GM23338 (cell line): ENCODE data around the gene FGF22. TPM values are rescaled to one million over a fixed set of nuclear protein-coding genes. Genes with fewer than 3 reads are reported as not detected.

ENCODE experiments used
- ATAC-seq: fragments of 200-7000 bp; cut with Tn5 transposase; 3 replicates; pipeline ENCODE4 v1.9.1; 2020
- DNase-seq: peaks from one replicate; pipeline ENCODE4 v3.0.0-alpha.2; 2015; ENCODE audit warnings: low spot score
- H2AFZ ChIP-seq: fragments of 200-600 bp; sonication (generic); 2 replicates; pipeline ENCODE4 v1.8.0; 2016; ENCODE audit warnings: antibody characterized with exemption, mild to moderate bottlenecking, moderate library complexity
- H3F3A ChIP-seq: fragments of 200-600 bp; sonication (generic); replicated peaks from 2 replicates; pipeline ENCODE4 v1.8.0; 2017; ENCODE audit warnings: antibody characterized with exemption, mixed run types, low read depth
- H3K27ac ChIP-seq: fragments of 200-600 bp; sonication (generic); 2 replicates; pipeline ENCODE4 v1.6.1; 2016; ENCODE audit warnings: low read depth
- H3K27me3 ChIP-seq: fragments of 200-600 bp; sonication (generic); 2 replicates; pipeline ENCODE4 v1.8.0; 2016; ENCODE audit warnings: mild to moderate bottlenecking, mixed run types, moderate library complexity; ENCODE audit not compliant: insufficient read depth
- H3K36me3 ChIP-seq: fragments of 200-600 bp; sonication (generic); 2 replicates; pipeline ENCODE4 v1.8.0; 2016; ENCODE audit warnings: mild to moderate bottlenecking; ENCODE audit not compliant: insufficient read depth
- H3K4me1 ChIP-seq: fragments of 200-600 bp; sonication (generic); 2 replicates; pipeline ENCODE4 v1.8.0; 2016; ENCODE audit warnings: mild to moderate bottlenecking, moderate library complexity; ENCODE audit not compliant: insufficient read depth
- H3K4me2 ChIP-seq: fragments of 200-600 bp; sonication (generic); 2 replicates; pipeline ENCODE4 v1.7.1; 2017; ENCODE audit warnings: mixed run types
- H3K4me3 ChIP-seq: fragments of 200-600 bp; sonication (generic); 2 replicates; pipeline ENCODE4 v1.6.1; 2016; ENCODE audit warnings: mixed run types
- H3K79me2 ChIP-seq: fragments of 200-600 bp; sonication (generic); replicated peaks from 2 replicates; pipeline ENCODE4 v1.8.0; 2017; ENCODE audit warnings: mild to moderate bottlenecking; ENCODE audit not compliant: insufficient read depth
- H3K9me2 ChIP-seq: fragments of 200-600 bp; sonication (generic); 2 replicates; pipeline ENCODE4 v1.8.0; 2017; ENCODE audit not compliant: insufficient read depth
- H4K20me1 ChIP-seq: fragments of 200-600 bp; sonication (generic); replicated peaks from 2 replicates; pipeline ENCODE4 v1.8.0; 2017; ENCODE audit warnings: mild to moderate bottlenecking; ENCODE audit not compliant: insufficient read depth
- H3K27ac Mint-ChIP-seq: 2 replicates; pipeline ENCODE4 v1.8.0; 2020; ENCODE audit warnings: inconsistent platforms, mild to moderate bottlenecking, moderate library complexity, mixed read lengths
- H3K27me3 Mint-ChIP-seq: 3 replicates; pipeline ENCODE4 v1.8.0; 2022; ENCODE audit warnings: low read depth, mild to moderate bottlenecking, moderate library complexity, mixed read lengths, inconsistent platforms; ENCODE audit not compliant: insufficient read depth, poor library complexity
- H3K36me3 Mint-ChIP-seq: 3 replicates; pipeline ENCODE4 v1.8.0; 2021; ENCODE audit warnings: low read depth, mild to moderate bottlenecking, inconsistent platforms, moderate library complexity, mixed read lengths
- H3K4me1 Mint-ChIP-seq: 3 replicates; pipeline ENCODE4 v1.8.0; 2020; ENCODE audit warnings: mild to moderate bottlenecking, inconsistent platforms, mixed read lengths
- H3K4me3 Mint-ChIP-seq: 3 replicates; pipeline ENCODE4 v1.8.0; 2021; ENCODE audit warnings: moderate library complexity, mild to moderate bottlenecking, inconsistent platforms, mixed read lengths
- H3K9me3 Mint-ChIP-seq: 3 replicates; pipeline ENCODE4 v1.8.0; 2020; ENCODE audit warnings: moderate library complexity, mild to moderate bottlenecking, inconsistent platforms, mixed read lengths
- CREB1 ChIP-seq: fragments of 250-450 bp; sonication (Bioruptor Pico); IDR thresholded peaks from 2 replicates; pipeline ENCODE4 v1.5.0; 2020; ENCODE audit warnings: low read depth, mild to moderate bottlenecking, moderate library complexity
- CTCF ChIP-seq, 2 experiments: fragments of 200-600 bp in 1 of 2; sonication (generic) in 1 of 2; conservative IDR thresholded peaks; 2 replicates each; pipeline versions ENCODE4 v1.5.1 to v1.6.1; 2016 to 2017; ENCODE audit warnings: antibody characterized with exemption in 2 of 2, low read depth in 2 of 2, mild to moderate bottlenecking in 2 of 2, moderate library complexity in 1 of 2
- ETS1 ChIP-seq: IDR thresholded peaks from 2 replicates; pipeline ENCODE4 v1.6.1; 2016; ENCODE audit warnings: antibody characterized with exemption
- EZH2 ChIP-seq: fragments of 200-600 bp; sonication (generic); IDR thresholded peaks from one replicate; pipeline ENCODE4 v1.8.0; 2017; ENCODE audit warnings: antibody characterized with exemption, mild to moderate bottlenecking, low read depth; ENCODE audit not compliant: unreplicated experiment
- EZH2phosphoT487 ChIP-seq: fragments of 200-600 bp; sonication (generic); IDR thresholded peaks from one replicate; pipeline ENCODE4 v1.8.1; 2018; ENCODE audit warnings: antibody characterized with exemption; ENCODE audit not compliant: unreplicated experiment
- JUNB ChIP-seq: IDR thresholded peaks from one replicate; pipeline ENCODE4 v1.6.1; 2016; ENCODE audit warnings: antibody characterized with exemption; ENCODE audit not compliant: unreplicated experiment
- NANOG ChIP-seq: IDR thresholded peaks from 2 replicates; pipeline ENCODE4 v1.6.1; 2016; ENCODE audit warnings: antibody characterized with exemption, borderline replicate concordance
- POLR2AphosphoS5 ChIP-seq: IDR thresholded peaks from 2 replicates; pipeline ENCODE4 v1.6.1; 2016; ENCODE audit warnings: antibody characterized with exemption, low read depth
- REST ChIP-seq: IDR thresholded peaks from one replicate; pipeline ENCODE4 v1.6.1; 2018; ENCODE audit warnings: antibody characterized with exemption; ENCODE audit not compliant: unreplicated experiment
- STAT1 ChIP-seq: IDR thresholded peaks from one replicate; pipeline ENCODE4 v1.6.1; 2016; ENCODE audit warnings: antibody characterized with exemption; ENCODE audit not compliant: unreplicated experiment
- ZNF114 ChIP-seq: fragments of 250-450 bp; sonication (Bioruptor Pico); IDR thresholded peaks from 2 replicates; pipeline ENCODE4 v1.5.0; 2020; ENCODE audit warnings: mild to moderate bottlenecking, moderate library complexity
- polyA plus RNA-seq: library from polyadenylated mRNA; unstranded; fragments of >200 nt; fragmentation: Nextera tagmentation; extraction: Ambion mirVana; gene quantifications from 2 replicates; pipeline ENCODE4 v1.2.1, GENCODE V29; 2016
- total RNA-seq: library from RNA; depleted of rRNA; stranded (reverse); fragments of >200 nt; shearing (Covaris generic); gene quantifications from 2 replicates; pipeline ENCODE4 v1.2.3, GENCODE V29; 2014

FGF22 gene
- total and polyA plus RNA-seq, 2 experiments from 2014 or later, result 1.0 to 2.8 TPM

GRCh38 chr19:682678-683320, 43.1 kb downstream of the FGF22 start:
- no peak for DNase-seq
- Histone ChIP-seq H3K4me1 (0 out of 2 replicates have a peak, but pooled peaks cover 3% of the 10 kb centered on the region), H2AFZ (no peak overlapping the region), H4K20me1 (no peaks in the 10 kb centered on the region), H3K4me2 (no peak overlapping the region), H3F3A (peaks cover 8% of the 10 kb centered on the region; the same call in 1 of the 2 replicates), H3K36me3 (no peaks in the 10 kb centered on the region), H3K27ac (no peak overlapping the region), H3K4me3 (no peak overlapping the region), H3K9me2 (no peaks in the 10 kb centered on the region), H3K27me3 (no peaks in the 10 kb centered on the region), H3K79me2 (no peaks in the 10 kb centered on the region)
- H3K36me3 Mint-ChIP-seq, result no peaks in the 10 kb centered on the region
- no peak for ATAC-seq
- no peak overlapping the region for H3K4me3 Mint-ChIP-seq
- H3K27me3 Mint-ChIP-seq, result peaks cover 11% of the 10 kb centered on the region
- H3K27ac Mint-ChIP-seq, result no peak overlapping the region
- TF ChIP-seq ZNF114 (no peak), EZH2phosphoT487 (no peak), POLR2AphosphoS5 (no peak), ETS1 (no peak), REST (no peak), CREB1 (CRISPR knock-in tag) (no peak), CTCF (conservative IDR thresholded peaks at IDR 0.05; ENCODE audit: low read depth in 2 of 2) (no peak), STAT1 (no peak), NANOG (no peak), JUNB (no peak), EZH2 (no peak)
- H3K9me3 Mint-ChIP-seq, result no peaks in the 10 kb centered on the region
- H3K4me1 Mint-ChIP-seq, result no peaks in the 10 kb centered on the region; the same call in 2 of the 3 replicates
